CD4-positive, alpha-beta T cell (primary cell): Measurements from ENCODE around the gene OSCAR. TPM values are rescaled to one million over a fixed set of nuclear protein-coding genes. Genes with fewer than 3 reads are reported as not detected.

Experiments used
- ATAC-seq: fragments of 200-7000 bp; cut with Tn5 transposase; one replicate; pipeline ENCODE4 v1.10.0; 2022; ENCODE audit warnings: mild to moderate bottlenecking; ENCODE audit not compliant: poor library complexity
- CTCF ChIA-PET: fragments of 350-600 bp; sonication (Branson Sonifier 250); formaldehyde crosslinking; loops from one replicate; lab custom pipeline; 2021; ENCODE audit warnings: antibody characterized with exemption, inconsistent platforms; lab: Charles Lee
- POLR2A ChIA-PET: fragments of 350-600 bp; sonication (Branson Sonifier 250); formaldehyde crosslinking; loops from one replicate; lab custom pipeline; 2021; ENCODE audit warnings: antibody characterized with exemption, inconsistent platforms; lab: Charles Lee
- DNase-seq, 14 experiments: peaks; one replicate each; pipeline ENCODE4 v3.0.0-alpha.2; 2013 to 2020; ENCODE audit warnings: mixed read lengths in 2 of 14
- H3K27ac ChIP-seq, 2 donors: one replicate each; pipeline versions ENCODE4 v1.5.1 to v1.7.0; 2013; ENCODE audit warnings: low read length in 2 of 2, low read depth in 1 of 2, mild to moderate bottlenecking in 1 of 2
- H3K27me3 ChIP-seq, 2 experiments: 1 replicate in 1 of 2; 2 replicates in 1 of 2; pipeline versions ENCODE4 v1.6.1 to v1.7.0; 2013; ENCODE audit warnings: low read length in 2 of 2, control low read depth in 1 of 2, mild to moderate bottlenecking in 1 of 2, moderate library complexity in 1 of 2; ENCODE audit not compliant: insufficient read depth in 2 of 2, control insufficient read depth in 1 of 2
- H3K36me3 ChIP-seq: one replicate; pipeline ENCODE4 v1.6.1; 2013; ENCODE audit warnings: low read length, control low read depth; ENCODE audit not compliant: insufficient read depth
- H3K4me1 ChIP-seq: one replicate; pipeline ENCODE4 v1.6.1; 2013; ENCODE audit warnings: low read length, control low read depth; ENCODE audit not compliant: insufficient read depth
- H3K4me3 ChIP-seq: one replicate; pipeline ENCODE4 v1.5.1; 2013; ENCODE audit warnings: mild to moderate bottlenecking, low read length, moderate library complexity
- H3K9me3 ChIP-seq, 2 experiments: 1 replicate in 1 of 2; 2 replicates in 1 of 2; pipeline versions ENCODE4 v1.6.1 to v1.7.0; 2013; ENCODE audit warnings: low read length in 2 of 2, mild to moderate bottlenecking in 2 of 2, control low read depth in 1 of 2, moderate library complexity in 1 of 2; ENCODE audit not compliant: control insufficient read depth in 1 of 2, insufficient read depth in 1 of 2
- H3K27ac Mint-ChIP-seq: one replicate; pipeline ENCODE4 v1.8.0; 2020; ENCODE audit warnings: mixed read lengths
- H3K27me3 Mint-ChIP-seq: one replicate; pipeline ENCODE4 v1.8.0; 2021; ENCODE audit warnings: mixed read lengths
- H3K36me3 Mint-ChIP-seq: one replicate; pipeline ENCODE4 v1.8.0; 2021; ENCODE audit warnings: low read depth, mixed read lengths
- H3K4me1 Mint-ChIP-seq: one replicate; pipeline ENCODE4 v1.8.0; 2021; ENCODE audit warnings: low read depth, mixed read lengths
- H3K4me3 Mint-ChIP-seq: one replicate; pipeline ENCODE4 v1.8.0; 2020; ENCODE audit warnings: mild to moderate bottlenecking, mixed read lengths
- H3K9me3 Mint-ChIP-seq: one replicate; pipeline ENCODE4 v1.8.0; 2020; ENCODE audit warnings: mixed read lengths
- CTCF ChIP-seq: fragments of 200-600 bp; IDR thresholded peaks from one replicate; pipeline ENCODE4 v1.8.0; 2022; ENCODE audit warnings: antibody characterized with exemption, mild to moderate bottlenecking
- intact Hi-C, 2 experiments: fragments of 100-400 bp; cut with DNase I in 1 of 2; cut with micrococcal nuclease in 1 of 2; formaldehyde crosslinking; loops; one replicate each; pipeline versions ENCODE4 v1.15.1 to v1.9.0; 2023 to 2025; cut with DNase I, micrococcal nuclease
- total RNA-seq, 174 experiments: library from RNA in 2 of 174; stranded (reverse) in 2 of 174; gene quantifications; one replicate each; pipeline ENCODE4 v1.2.3 and lab custom pipeline; 2021 to 2026

OSCAR gene
- total RNA-seq, 2 experiments from 2014 or later: 0.41 to 0.42 TPM

GRCh38 chr19:54128796-54129616 lies 28.4 kb upstream of the OSCAR start:
- H3K27ac ChIP-seq: no peak overlapping the region
- no peak overlapping the region for H3K4me3 ChIP-seq
- no peak for DNase-seq
- Mint-ChIP-seq H3K27me3 (no peaks in the 10 kb centered on the region), H3K9me3 (no peaks in the 10 kb centered on the region), H3K4me1 (no peaks in the 10 kb centered on the region), H3K4me3 (no peak overlapping the region), H3K27ac (no peak overlapping the region), H3K36me3 (peaks cover 46% of the 10 kb centered on the region)
- ChIA-PET CTCF (no interaction called here), POLR2A (no interaction called here)
- TF ChIP-seq CTCF: no peak
- peaks cover 66% of the 10 kb centered on the region for H3K36me3 ChIP-seq
- H3K27me3 ChIP-seq: no peaks in the 10 kb centered on the region
- intact Hi-C loops: no loop called here
- ATAC-seq: no peak
- peaks cover 0 to 7% of the 10 kb centered on the region in 2 experiments for H3K9me3 ChIP-seq
- H3K4me1 ChIP-seq: peaks cover 4% of the 10 kb centered on the region

GRCh38 chr19:54128441-54128725 lies 27.8 kb upstream of the OSCAR start:
- intact Hi-C loops: no loop called here
- ATAC-seq (no peak), DNase-seq (no peak)
- no peaks in the 10 kb centered on the region for H3K9me3 Mint-ChIP-seq
- no peak overlapping the region for H3K4me3 Mint-ChIP-seq
- TF ChIP-seq CTCF: no peak
- ChIA-PET CTCF (no interaction called here), POLR2A (no interaction called here)
- no peaks in the 10 kb centered on the region for H3K4me1 Mint-ChIP-seq
- peaks cover 1% of the 10 kb centered on the region for H3K4me1 ChIP-seq
- H3K9me3 ChIP-seq: peaks cover 0 to 2% of the 10 kb centered on the region in 2 experiments
- H3K27me3 ChIP-seq: no peaks in the 10 kb centered on the region
- H3K4me3 ChIP-seq: no peak overlapping the region
- H3K27ac ChIP-seq: no peak overlapping the region
- no peaks in the 10 kb centered on the region for H3K27me3 Mint-ChIP-seq
- no peak overlapping the region for H3K27ac Mint-ChIP-seq
- peaks cover 48% of the 10 kb centered on the region for H3K36me3 Mint-ChIP-seq
- H3K36me3 ChIP-seq: peaks cover 73% of the 10 kb centered on the region

- Histone ChIP-seq H3K27ac (no peak overlapping the region), H3K27me3 (no peaks in the 10 kb centered on the region), H3K9me3 (no peaks in the 10 kb centered on the region), H3K4me1 (no peaks in the 10 kb centered on the region), H3K36me3 (peaks cover 78% of the 10 kb centered on the region), H3K4me3 (no peak overlapping the region)
- ChIA-PET POLR2A (interaction anchor here (1.2 kb wide), 1 partner anchor 9 kb away, joined by 9 read pairs; the partner anchor contains the start of gene CNOT3), CTCF (no interaction called here)
- Mint-ChIP-seq H3K27ac (no peak overlapping the region), H3K27me3 (no peaks in the 10 kb centered on the region), H3K4me3 (no peak overlapping the region), H3K36me3 (peaks cover 53% of the 10 kb centered on the region), H3K4me1 (no peaks in the 10 kb centered on the region), H3K9me3 (no peaks in the 10 kb centered on the region)
- ATAC-seq: no peak
- TF ChIP-seq CTCF: no peak
- DNase-seq: no peak
- intact Hi-C loops: no loop called here
Observed at GRCh38 chr19:54127688-54128440, 27.3 kb upstream of the OSCAR start.
